SIG-M5 (cell line): ENCODE results near the gene NFIA.

Experiments
- DNase-seq: peaks from one replicate; lab custom pipeline; 2025; lab: John Stamatoyannopoulos, UW

NFIA gene

DNA sequence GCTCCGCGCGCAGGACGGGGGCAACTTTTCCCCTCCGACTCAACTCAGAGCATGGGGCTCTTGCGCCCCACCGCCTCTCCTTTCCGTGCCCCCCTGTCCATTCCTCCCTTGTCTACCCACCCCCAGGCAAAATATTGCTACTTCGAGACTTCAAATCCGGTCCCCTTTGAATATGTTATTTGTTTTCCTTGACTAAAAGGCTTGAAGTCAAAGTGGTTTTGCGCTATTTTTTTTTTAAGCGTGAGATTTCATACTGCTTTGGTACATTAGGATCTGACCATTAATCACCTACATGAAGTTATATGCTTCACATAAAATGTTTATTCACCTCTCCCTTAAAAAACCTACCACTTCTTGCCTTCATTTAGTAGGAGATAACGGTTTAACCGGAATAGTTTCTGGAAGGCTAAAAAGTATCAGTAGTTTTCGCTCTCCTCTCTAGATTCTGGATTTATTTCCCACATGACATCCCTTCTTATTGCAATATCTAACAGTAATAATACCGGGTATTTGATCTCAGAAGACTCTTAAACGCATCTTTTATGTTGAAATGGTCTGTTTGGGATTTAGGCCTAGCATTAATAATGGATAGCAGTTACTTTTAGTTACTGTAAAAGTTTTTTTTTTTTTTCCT lies 1.6 kb downstream of the NFIA start:
- DNase-seq, result no peak

DNA sequence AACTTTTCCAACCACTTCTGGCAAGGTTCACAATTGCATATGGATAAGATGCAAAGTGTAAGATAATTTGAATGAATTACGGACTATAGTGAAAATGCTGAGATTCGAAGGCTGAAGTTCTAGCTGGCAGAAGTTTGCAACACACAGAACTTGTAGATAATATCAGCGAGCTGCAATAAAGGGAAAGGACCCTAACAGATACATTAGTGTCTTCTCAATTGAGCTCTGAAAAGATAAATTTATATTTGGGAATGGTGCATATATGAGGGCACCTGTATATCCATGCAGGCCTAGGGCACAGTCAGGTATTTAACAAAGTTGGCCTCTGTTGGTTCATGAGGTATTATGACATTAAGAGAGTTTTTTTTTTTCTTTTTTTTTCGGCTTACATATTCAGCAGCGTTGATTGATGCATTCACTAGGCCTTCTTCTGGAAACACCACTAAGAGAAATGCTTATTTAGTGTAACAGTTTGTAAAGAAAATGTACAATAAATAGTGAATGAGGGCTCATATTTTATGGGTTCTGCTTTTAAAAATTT lies 2.2 kb downstream of the NFIA start:
- no peak for DNase-seq

GRCh38 chr1:61085206-61085982 lies 3.0 kb downstream of the NFIA start:
- no peak for DNase-seq

DNA sequence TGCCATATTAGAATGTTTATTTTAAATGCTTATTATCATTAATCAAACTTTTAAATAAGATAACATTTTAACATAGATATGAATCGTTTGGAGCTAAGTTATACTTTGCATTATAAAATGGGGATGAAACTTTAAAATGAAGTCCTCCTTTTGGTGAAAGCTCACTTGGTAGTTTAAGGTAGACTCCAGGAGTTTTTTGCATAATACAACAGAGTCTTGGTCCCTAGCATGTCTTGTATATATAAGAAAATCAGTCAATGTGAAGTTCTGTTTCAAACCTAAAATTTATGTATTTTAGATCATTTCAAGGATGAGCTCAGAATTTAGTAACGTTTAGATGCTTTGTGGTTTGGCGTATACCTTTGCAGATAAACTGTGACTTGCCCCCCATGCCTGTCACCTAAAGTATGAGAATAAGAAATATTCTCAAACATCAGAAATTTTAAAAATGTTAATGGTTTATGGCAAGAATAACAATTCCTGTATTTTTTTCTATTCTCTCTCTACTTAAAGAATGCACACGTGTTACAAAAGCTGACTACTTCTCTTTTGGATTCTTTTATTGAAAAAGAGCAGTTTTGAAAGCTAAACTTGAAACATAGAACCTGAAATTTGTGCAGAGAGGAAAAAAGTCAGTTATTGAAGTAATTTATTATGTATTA lies 3.8 kb downstream of the NFIA start:
- no peak for DNase-seq

DNA sequence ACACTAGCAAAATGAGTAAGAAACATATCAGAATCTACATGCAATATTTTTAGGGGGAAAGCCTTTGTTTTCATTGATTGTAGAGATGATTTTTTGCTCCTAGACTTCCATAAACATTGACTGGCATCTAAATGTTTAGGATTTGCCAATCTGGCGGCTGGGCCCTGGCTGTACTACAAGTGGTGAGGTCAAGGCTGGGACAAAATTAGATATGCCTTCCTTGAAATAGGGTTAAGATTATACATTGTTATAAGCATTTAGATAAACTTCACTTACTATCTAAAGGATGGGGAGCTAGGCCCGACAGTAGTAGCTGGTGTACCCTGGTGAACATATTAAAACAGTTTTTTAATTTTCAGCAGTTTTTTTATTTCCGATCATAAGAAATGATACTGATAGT lies 5.2 kb downstream of the NFIA start:
- no peak for DNase-seq

GRCh38 chr1:61088163-61088974 lies 6.0 kb downstream of the NFIA start:
- DNase-seq, result no peak

- no peak for DNase-seq
Observed at GRCh38 chr1:61089338-61089737, 7.0 kb downstream of the NFIA start.

GRCh38 chr1:61089741-61090140 lies 7.4 kb downstream of the NFIA start:
- no peak for DNase-seq

DNA sequence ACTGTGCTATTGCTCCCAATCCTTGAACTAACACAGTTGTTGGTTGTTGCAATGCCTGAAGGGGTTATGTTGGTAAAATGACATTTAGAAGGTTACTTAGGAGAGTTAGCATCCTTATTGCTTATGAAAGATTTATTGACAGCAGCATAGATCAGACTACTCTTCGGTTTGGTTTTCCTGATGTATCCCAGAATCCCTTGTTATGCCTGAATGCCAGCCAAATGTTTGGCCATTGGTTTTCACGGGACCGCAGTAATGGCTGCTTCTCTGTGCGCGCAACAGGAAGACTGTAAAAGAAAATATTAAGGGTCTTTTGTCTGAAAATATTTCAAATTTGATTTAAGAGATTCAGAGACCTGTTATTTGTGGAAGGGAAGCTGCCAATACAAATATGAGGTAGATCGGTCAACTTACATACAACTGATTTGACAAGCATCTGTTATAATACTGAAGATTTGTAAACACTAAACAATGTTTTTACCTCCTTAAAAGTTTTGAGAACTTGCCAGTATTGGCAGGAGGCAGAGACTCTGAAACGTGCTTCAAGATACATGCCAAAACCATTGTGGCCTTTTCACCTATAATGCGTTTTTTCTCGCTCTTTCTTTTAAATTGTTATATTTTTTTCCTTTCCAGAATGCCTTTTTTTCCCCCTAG lies 8.3 kb downstream of the NFIA start:
- no peak for DNase-seq

- DNase-seq, result no peak
Observed at GRCh38 chr1:61091455-61091854, 9.1 kb downstream of the NFIA start.

DNA sequence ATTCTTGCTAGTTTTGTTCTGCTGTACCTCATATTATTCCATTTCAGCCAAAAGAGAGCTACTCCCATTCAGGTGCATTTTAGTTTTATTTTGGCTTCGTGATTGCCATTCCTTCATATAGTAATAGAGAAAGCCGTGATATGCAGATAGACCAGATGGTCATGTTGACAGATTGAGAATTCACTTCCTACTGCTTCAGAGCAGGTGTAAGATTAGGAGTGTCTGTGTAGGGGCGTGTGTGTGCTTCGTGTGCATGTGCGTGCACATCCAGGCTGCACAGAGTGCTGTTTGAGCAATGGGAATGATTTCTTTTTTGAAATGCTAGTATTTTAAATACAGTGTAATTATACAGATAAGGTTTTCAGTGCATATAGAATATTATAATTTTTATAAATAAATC lies 10.3 kb downstream of the NFIA start:
- DNase-seq, result no peak

DNA sequence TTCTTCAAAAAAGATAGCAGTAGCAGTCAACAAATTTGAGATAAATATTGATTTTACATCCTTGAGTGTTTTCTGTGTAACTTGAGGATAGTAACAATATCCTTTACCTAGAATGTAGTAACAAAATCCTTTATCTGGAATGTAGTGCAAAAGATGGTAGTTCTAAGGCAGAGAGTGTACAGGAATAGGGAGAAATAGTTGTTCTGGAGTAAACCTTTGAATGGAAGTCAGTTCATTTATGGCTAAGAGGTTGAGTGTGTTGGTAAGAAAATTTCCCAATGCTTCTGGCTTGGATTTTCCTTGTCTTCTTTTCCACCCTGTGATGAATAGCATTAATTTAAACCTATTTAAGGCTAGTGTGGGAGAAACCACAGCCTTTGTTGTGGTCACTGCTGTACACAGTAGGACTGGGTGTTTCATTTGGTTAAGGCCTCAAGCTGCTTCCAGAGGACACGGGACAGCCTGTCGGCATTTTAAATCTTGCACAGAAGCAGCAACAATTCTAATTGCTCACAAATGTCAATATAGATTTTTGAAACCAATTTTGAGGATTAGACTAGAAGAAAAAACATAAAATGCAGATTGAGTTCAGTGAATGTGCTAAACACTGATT lies 11.3 kb downstream of the NFIA start:
- no peak for DNase-seq

- DNase-seq, result no peak
Observed at GRCh38 chr1:61094677-61095469, 12.5 kb downstream of the NFIA start.

DNA sequence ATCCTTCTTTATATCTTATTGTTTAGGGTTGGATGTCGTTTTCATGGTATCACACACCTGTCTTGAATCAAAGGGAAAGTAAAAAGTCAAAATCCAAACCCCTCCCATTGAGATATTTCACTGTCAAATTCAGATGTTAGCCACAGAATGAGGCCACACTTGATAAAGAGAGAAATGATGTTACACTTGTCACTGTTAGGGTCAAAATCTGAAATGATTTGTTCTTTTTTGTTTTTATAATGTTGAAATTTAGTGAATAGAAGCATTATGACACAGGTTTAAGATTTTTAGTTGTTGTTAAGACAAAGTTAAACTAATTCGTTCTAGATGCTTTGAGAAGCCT lies 13.1 kb downstream of the NFIA start:
- DNase-seq, result no peak

- DNase-seq, result no peak
Observed at GRCh38 chr1:61097317-61097716, 15.0 kb downstream of the NFIA start.

DNA sequence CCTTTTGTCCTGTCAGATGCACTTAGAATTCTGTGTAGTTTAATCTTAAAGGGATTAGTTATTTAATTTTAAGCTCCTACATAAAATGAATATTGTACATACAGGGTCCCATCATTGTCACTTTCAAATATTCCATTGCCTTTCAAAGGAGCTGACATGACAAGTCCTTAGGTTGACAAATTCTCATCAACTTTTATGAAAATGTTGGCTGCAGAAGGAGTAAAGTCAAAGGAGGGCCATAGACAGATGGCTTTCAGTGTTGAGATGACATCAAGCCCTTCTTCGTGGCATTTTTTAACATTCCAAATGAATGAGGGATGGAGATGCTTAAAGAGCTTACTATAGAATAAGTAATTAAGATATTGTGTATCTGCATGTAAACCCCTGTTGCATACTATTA lies 15.4 kb downstream of the NFIA start:
- DNase-seq, result no peak

- DNase-seq, result no peak
Observed at GRCh38 chr1:61098333-61098732, 16.0 kb downstream of the NFIA start.

DNA sequence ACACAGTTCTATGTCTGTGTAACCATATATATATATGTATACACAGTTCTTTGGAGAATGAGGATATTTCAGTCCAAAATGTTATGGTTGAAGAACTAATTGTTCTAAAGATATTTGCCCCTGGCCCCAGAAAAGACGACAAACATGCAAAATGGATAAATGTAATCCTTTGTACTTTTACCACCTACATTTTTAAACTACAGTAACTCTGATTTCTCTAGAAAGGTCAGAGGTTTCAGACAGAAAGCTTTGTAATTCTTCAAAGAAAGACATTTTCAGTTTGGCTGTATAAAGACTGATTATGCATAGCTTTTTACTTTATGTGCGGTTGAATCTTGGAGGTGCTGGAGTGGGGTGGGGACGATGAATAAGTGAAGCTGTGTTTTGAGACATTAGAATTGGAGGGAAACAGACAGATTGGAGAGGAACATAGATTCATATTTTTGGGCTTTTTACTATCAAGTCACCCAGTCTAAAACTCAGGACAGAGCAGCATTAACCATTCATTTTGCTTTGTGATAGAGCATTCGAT lies 16.6 kb downstream of the NFIA start:
- DNase-seq, result no peak

DNA sequence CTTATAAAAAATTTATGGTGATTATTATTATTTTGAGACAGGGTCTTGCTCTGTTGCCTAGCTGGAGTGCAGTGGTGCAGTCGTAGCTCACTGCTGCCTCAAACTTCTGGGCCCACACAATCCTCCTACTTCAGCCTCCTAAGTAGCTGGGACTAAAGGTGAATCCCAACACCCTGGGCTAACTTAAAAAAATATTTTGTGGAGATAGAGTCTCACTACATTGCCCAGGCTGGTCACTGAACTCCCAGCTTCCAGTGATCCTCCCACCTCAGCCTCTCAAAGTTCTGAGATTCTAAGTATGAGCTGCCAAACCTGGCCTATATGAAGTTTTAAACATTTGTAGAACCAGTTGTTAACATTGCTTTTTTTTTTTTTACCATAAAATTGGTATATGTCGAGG lies 18.2 kb downstream of the NFIA start:
- DNase-seq, result no peak

- no peak for DNase-seq
Observed at GRCh38 chr1:61101536-61101935, 19.2 kb downstream of the NFIA start.
